Activated T-helper 2 cell treated with anti-CD3 and anti-CD28 coated beads, Interferon-gamma antibody, Interleukin-2, Interleukin-4, amounts not matched to agents 10 μg/mL and 5 μg/mL and 100 μg/mL, durations not matched to agents 14 hours and 24 hours and 36 hours (primary cell): ENCODE results near the gene C17orf75. TPM values are rescaled to one million over a fixed set of nuclear protein-coding genes. Genes with fewer than 3 reads are reported as not detected.

Source experiments
- DNase-seq: peaks from one replicate; pipeline ENCODE4 v3.0.0; 2021; ENCODE audit warnings: low spot score
- H3K27ac Mint-ChIP-seq: one replicate; pipeline ENCODE4 v1.8.0; 2021; ENCODE audit warnings: mixed read lengths
- H3K27me3 Mint-ChIP-seq: one replicate; pipeline ENCODE4 v1.8.0; 2021; ENCODE audit warnings: low read depth, mixed read lengths
- H3K36me3 Mint-ChIP-seq: one replicate; pipeline ENCODE4 v1.8.0; 2021; ENCODE audit warnings: low read depth, mixed read lengths
- H3K4me1 Mint-ChIP-seq: one replicate; pipeline ENCODE4 v1.8.0; 2021; ENCODE audit warnings: low read depth, mixed read lengths
- H3K4me3 Mint-ChIP-seq: one replicate; pipeline ENCODE4 v1.8.0; 2021; ENCODE audit warnings: low read depth, mild to moderate bottlenecking, moderate library complexity, mixed read lengths
- H3K9me3 Mint-ChIP-seq: one replicate; pipeline ENCODE4 v1.8.0; 2021; ENCODE audit warnings: mixed read lengths
- intact Hi-C: fragments of 100-400 bp; cut with micrococcal nuclease; formaldehyde crosslinking; loops from one replicate; pipeline ENCODE4 v1.15.1; 2023
- total RNA-seq: library from RNA; stranded (reverse); gene quantifications from 2 replicates; pipeline ENCODE4 v1.2.3, GENCODE V29; 2022

The C17orf75 gene
- total RNA-seq, 1 donor from 2014 or later, result 25.6 TPM

GRCh38 chr17:32297424-32297823, 44.5 kb downstream of the C17orf75 start:
- H3K4me3 Mint-ChIP-seq, result no peak overlapping the region
- DNase-seq, result no peak

GRCh38 chr17:32292094-32292493, 49.9 kb downstream of the C17orf75 start:
- intact Hi-C loops, result no loop called here
- Mint-ChIP-seq H3K36me3 (no peaks in the 10 kb centered on the region), H3K4me1 (peaks cover 3% of the 10 kb centered on the region), H3K27ac (no peak overlapping the region), H3K27me3 (peaks cover 12% of the 10 kb centered on the region), H3K4me3 (no peak overlapping the region), H3K9me3 (no peaks in the 10 kb centered on the region)
- no peak for DNase-seq

More at GRCh38 chr17:32297424-32297823, 44.5 kb downstream of the C17orf75 start:
- intact Hi-C loops, result no loop called here
- Mint-ChIP-seq H3K9me3 (no peaks in the 10 kb centered on the region), H3K27ac (no peak overlapping the region), H3K27me3 (peaks cover 6% of the 10 kb centered on the region), H3K36me3 (no peaks in the 10 kb centered on the region), H3K4me1 (peaks cover 2% of the 10 kb centered on the region)

DNA sequence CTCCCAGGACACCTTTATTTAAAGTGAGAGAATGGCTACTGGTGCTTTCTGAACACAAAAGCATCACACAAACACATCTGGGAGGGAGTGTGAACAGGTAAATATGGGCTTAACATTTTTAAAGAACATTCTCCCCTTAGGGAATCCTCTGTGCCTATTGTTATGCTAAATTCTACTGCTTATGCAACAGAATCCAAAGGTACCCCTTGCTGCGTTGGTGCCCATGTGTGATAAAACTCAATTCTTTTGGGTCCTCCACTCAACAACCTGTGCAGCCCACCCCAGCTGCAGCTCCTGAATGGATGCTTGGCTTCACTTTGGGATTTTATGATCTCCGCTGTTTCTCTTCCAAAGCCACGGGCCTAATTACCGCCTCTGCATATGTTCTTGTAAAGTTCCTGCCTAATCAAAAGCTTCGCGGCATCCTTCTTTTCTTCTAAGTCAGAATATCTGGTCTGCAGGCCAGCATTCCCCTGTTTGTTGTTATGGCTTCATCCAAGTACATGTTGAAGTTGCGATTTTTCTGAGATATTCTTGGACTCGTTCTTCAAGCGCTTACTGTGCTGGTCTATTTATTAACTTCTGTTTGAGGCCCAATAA, 52.4 kb downstream of the C17orf75 start:
- H3K4me1 Mint-ChIP-seq, result peaks cover 3% of the 10 kb centered on the region
- H3K9me3 Mint-ChIP-seq, result no peaks in the 10 kb centered on the region
- H3K27me3 Mint-ChIP-seq, result peaks cover 14% of the 10 kb centered on the region
- H3K4me3 Mint-ChIP-seq, result no peak overlapping the region
- no peak for DNase-seq
- intact Hi-C loops, result no loop called here
- no peaks in the 10 kb centered on the region for H3K36me3 Mint-ChIP-seq
- no peak overlapping the region for H3K27ac Mint-ChIP-seq

DNA sequence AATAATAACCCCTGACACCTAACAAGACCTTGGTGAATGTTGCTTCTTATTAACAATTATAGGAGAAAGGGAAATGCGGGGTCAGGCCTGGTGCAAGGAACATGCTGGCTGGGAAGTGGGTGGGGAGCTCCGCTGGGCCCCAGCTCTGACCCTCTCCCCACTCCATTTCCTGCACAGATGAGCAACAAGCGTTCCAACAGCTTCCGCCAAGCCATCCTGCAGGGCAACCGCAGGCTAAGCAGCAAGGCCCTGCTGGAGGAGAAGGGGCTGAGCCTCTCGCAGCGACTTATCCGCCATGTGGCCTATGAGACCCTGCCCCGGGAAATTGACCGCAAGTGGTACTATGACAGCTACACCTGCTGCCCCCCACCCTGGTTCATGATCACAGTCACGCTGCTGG, 53.4 kb downstream of the C17orf75 start:
- intact Hi-C loops, result no loop called here
- no peak overlapping the region for H3K27ac Mint-ChIP-seq
- no peak overlapping the region for H3K4me3 Mint-ChIP-seq
- peaks cover 16% of the 10 kb centered on the region for H3K27me3 Mint-ChIP-seq
- peaks cover 1% of the 10 kb centered on the region for H3K4me1 Mint-ChIP-seq
- no peaks in the 10 kb centered on the region for H3K9me3 Mint-ChIP-seq
- no peaks in the 10 kb centered on the region for H3K36me3 Mint-ChIP-seq
- DNase-seq, result no peak

DNA sequence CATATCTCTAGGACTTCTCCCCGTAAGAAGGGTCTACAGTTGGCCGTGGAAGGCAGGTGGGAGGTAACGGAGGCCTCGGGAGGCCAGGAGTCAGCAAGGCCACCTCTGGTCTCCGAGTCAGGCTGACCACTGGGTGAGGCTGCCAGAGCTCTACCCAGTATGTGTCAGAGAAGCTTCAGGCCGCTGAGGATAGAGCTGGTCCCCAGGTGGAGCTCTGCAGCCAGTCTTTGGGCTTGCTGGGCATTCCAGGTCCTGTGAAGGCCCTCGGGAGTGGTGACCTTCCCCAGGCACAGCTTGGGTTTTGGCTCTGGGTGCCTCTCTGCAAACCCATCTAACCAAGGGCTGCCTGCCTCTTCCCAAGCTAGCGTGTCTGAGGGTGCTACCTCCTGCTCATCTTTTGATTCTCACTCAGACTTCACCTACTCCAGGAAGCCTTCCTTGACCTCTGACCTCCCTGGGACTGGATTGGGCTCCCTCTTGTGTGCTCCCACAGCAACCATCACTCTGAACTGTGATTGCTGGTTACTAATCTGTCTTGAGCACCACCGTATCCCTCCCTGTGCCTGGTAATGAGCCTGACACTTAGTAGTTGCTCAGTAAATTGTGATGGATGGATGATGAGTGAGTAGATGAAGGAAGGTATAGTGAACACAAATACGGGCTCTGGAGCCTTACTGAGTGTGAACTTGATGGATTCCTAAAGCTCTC, 54.0 kb downstream of the C17orf75 start:
- intact Hi-C loops, result no loop called here
- no peak overlapping the region for H3K4me3 Mint-ChIP-seq

GRCh38 chr17:32286518-32286900, 55.5 kb downstream of the C17orf75 start:
- Mint-ChIP-seq H3K27ac (no peak overlapping the region), H3K36me3 (no peaks in the 10 kb centered on the region)

More for the DNA sequence above, 54.0 kb downstream of the C17orf75 start:
- H3K4me1 Mint-ChIP-seq, result peaks cover 1% of the 10 kb centered on the region
- H3K36me3 Mint-ChIP-seq, result no peaks in the 10 kb centered on the region
- no peak overlapping the region for H3K27ac Mint-ChIP-seq
- no peak for DNase-seq
- H3K9me3 Mint-ChIP-seq, result no peaks in the 10 kb centered on the region
- H3K27me3 Mint-ChIP-seq, result peaks cover 18% of the 10 kb centered on the region

DNA sequence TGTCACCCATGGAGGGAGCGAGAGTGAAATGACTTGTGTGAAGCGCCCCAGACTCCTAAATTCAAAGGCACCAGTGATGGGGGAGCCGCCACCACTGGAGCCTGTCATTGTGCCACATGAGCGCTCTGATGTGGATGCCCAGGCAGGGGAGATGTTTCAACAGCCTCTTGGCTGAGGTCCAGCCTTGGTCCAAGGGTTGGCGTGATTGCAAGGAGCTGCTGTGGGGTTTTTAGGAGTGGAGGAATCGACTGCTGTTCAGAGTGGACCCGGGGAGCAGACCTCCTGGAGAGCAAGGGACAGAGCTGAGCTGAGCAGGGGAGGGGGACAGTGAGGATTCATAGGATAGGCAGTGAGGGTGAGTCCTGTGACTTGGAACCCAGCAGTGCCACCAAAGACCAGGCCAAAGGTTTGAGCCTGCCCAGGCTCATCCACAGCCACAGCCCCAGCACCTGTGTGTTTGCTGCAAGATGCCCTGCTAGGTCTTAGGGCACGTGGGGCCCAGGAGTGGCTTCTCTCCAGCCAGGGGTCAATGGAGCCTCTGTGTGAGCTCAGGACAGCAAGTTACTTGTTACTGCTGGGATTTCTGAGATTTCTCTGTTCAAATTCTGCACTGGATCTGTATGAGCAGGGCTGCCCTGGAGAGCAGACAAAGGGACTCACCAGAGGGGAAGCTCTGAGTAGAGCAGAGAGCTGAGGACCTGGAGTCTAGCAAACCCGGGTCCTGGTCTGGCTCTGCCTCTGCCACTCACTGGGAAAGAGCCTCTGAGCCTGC, 56.0 kb downstream of the C17orf75 start:
- Mint-ChIP-seq H3K36me3 (no peaks in the 10 kb centered on the region), H3K9me3 (no peaks in the 10 kb centered on the region), H3K4me3 (no peak overlapping the region), H3K4me1 (peaks cover 1% of the 10 kb centered on the region), H3K27me3 (peaks cover 16% of the 10 kb centered on the region), H3K27ac (no peak overlapping the region)
- no peak for DNase-seq
- intact Hi-C loops, result no loop called here

More at GRCh38 chr17:32286518-32286900, 55.5 kb downstream of the C17orf75 start:
- Mint-ChIP-seq H3K4me3 (no peak overlapping the region), H3K27me3 (peaks cover 16% of the 10 kb centered on the region), H3K4me1 (peaks cover 1% of the 10 kb centered on the region), H3K9me3 (no peaks in the 10 kb centered on the region)
- intact Hi-C loops, result no loop called here
- no peak for DNase-seq

DNA sequence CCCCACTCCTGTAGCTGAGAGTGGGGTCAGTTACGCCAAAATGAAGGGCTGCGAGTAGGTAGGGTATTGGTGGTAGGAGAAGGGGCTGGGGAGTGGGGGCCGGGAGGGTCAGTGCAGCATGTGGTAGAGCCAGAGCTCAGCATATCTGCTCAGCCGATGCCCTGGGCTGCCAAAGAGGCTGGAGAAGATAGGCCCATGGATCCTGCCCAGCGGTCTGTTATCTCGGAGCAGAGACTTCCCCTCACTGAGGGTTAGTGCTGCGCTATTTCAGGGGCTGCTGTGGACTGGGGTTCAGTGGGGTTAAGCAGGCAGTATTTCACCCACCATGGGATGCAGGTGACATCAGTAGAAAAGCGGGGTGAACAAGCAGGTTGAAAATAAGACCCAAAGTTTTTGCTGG, 56.7 kb downstream of the C17orf75 start:
- no peak overlapping the region for H3K27ac Mint-ChIP-seq
- intact Hi-C loops, result no loop called here
- peaks cover 1% of the 10 kb centered on the region for H3K4me1 Mint-ChIP-seq
- DNase-seq, result no peak
- H3K9me3 Mint-ChIP-seq, result no peaks in the 10 kb centered on the region
- H3K36me3 Mint-ChIP-seq, result no peaks in the 10 kb centered on the region
- no peak overlapping the region for H3K4me3 Mint-ChIP-seq
- H3K27me3 Mint-ChIP-seq, result peaks cover 16% of the 10 kb centered on the region

GRCh38 chr17:32283745-32284201, 58.2 kb downstream of the C17orf75 start:
- Mint-ChIP-seq H3K4me1 (peaks cover under 1% of the 10 kb centered on the region), H3K27ac (no peak overlapping the region), H3K4me3 (no peak overlapping the region), H3K27me3 (peaks cover 9% of the 10 kb centered on the region), H3K36me3 (no peaks in the 10 kb centered on the region), H3K9me3 (no peaks in the 10 kb centered on the region)
- no peak for DNase-seq
- intact Hi-C loops, result no loop called here

- Mint-ChIP-seq H3K36me3 (no peaks in the 10 kb centered on the region), H3K4me1 (no peaks in the 10 kb centered on the region), H3K9me3 (no peaks in the 10 kb centered on the region), H3K27me3 (peaks cover 8% of the 10 kb centered on the region), H3K27ac (no peak overlapping the region), H3K4me3 (no peak overlapping the region)
- intact Hi-C loops, result no loop called here
- DNase-seq, result no peak
Measured at GRCh38 chr17:32281011-32281451, 60.9 kb downstream of the C17orf75 start.

- DNase-seq, result no peak
- Mint-ChIP-seq H3K4me3 (no peak overlapping the region), H3K9me3 (no peaks in the 10 kb centered on the region), H3K27me3 (peaks cover 8% of the 10 kb centered on the region), H3K36me3 (no peaks in the 10 kb centered on the region), H3K27ac (no peak overlapping the region), H3K4me1 (no peaks in the 10 kb centered on the region)
- intact Hi-C loops, result no loop called here
Measured at GRCh38 chr17:32279891-32280716, 61.9 kb downstream of the C17orf75 start.

GRCh38 chr17:32278815-32279214, 63.2 kb downstream of the C17orf75 start:
- H3K27ac Mint-ChIP-seq, result no peak overlapping the region
- H3K27me3 Mint-ChIP-seq, result peaks cover 14% of the 10 kb centered on the region
- no peaks in the 10 kb centered on the region for H3K4me1 Mint-ChIP-seq
- no peaks in the 10 kb centered on the region for H3K9me3 Mint-ChIP-seq
- intact Hi-C loops, result no loop called here
- no peaks in the 10 kb centered on the region for H3K36me3 Mint-ChIP-seq
- no peak for DNase-seq
- H3K4me3 Mint-ChIP-seq, result no peak overlapping the region
